Kidney (tissue), 14 donors: ENCODE results near the gene RAB11FIP3. TPM values are rescaled to one million over a fixed set of nuclear protein-coding genes. Genes with fewer than 3 reads are reported as not detected.

ENCODE experiments used
- DNase-seq, 5 donors: peaks; one replicate each; pipeline ENCODE4 v3.0.0-alpha.2; 2013 to 2020
- FAIRE-seq: peaks from 2 replicates; lab custom pipeline; 2012; peaks lifted over from hg19 to GRCh38; lab: Jason Lieb, UNC
- H3K27ac ChIP-seq, 2 donors: one replicate each; pipeline ENCODE4 v1.7.0; 2013; ENCODE audit warnings: low read depth in 2 of 2, low read length in 2 of 2, inconsistent platforms in 1 of 2
- H3K27me3 ChIP-seq: one replicate; pipeline ENCODE4 v1.7.1; 2013; ENCODE audit warnings: low read length, inconsistent platforms; ENCODE audit not compliant: control insufficient read depth, insufficient read depth
- H3K36me3 ChIP-seq, 3 donors: one replicate each; pipeline versions ENCODE4 v1.7.0 to v1.7.1; 2013; ENCODE audit warnings: low read length in 3 of 3, control low read depth in 1 of 3, inconsistent platforms in 1 of 3; ENCODE audit not compliant: insufficient read depth in 3 of 3, control insufficient read depth in 2 of 3
- H3K4me1 ChIP-seq, 3 donors: one replicate each; pipeline versions ENCODE4 v1.7.0 to v1.7.1; 2013; ENCODE audit warnings: low read length in 3 of 3, inconsistent platforms in 1 of 3, low read depth in 1 of 3; ENCODE audit not compliant: control insufficient read depth in 2 of 3, insufficient read depth in 2 of 3
- H3K4me3 ChIP-seq, 3 donors: one replicate each; pipeline versions ENCODE4 v1.7.0 to v1.8.1; 2013; ENCODE audit warnings: low read length in 3 of 3, control low read depth in 1 of 3, inconsistent platforms in 1 of 3
- H3K9ac ChIP-seq, 3 donors: one replicate each; pipeline versions ENCODE4 v1.7.0 to v1.7.1; 2013; ENCODE audit warnings: low read length in 3 of 3, control low read depth in 1 of 3, inconsistent platforms in 1 of 3
- H3K9me3 ChIP-seq, 3 donors: one replicate each; pipeline versions ENCODE4 v1.7.0 to v1.7.1; 2013; ENCODE audit warnings: low read length in 3 of 3, control low read depth in 1 of 3, inconsistent platforms in 1 of 3; ENCODE audit not compliant: control insufficient read depth in 2 of 3, insufficient read depth in 1 of 3
- CTCF ChIP-seq: IDR thresholded peaks from 3 replicates; pipeline ENCODE4 v1.5.1; 2012; ENCODE audit warnings: mild to moderate bottlenecking, moderate library complexity, borderline replicate concordance; ENCODE audit not compliant: insufficient read depth; ENCODE audit errors: extremely low read depth
- intact Hi-C: fragments of 100-400 bp; cut with DNase I; formaldehyde crosslinking; loops from one replicate; pipeline ENCODE4 v1.11.1; 2022
- polyA plus RNA-seq: library from polyadenylated mRNA; stranded (reverse); fragments of 350-450 nt; fragmentation: Illumina TruSeq; extraction: RNeasy Lipid Tissue Mini Kit (QIAGEN cat#74804); gene quantifications from one replicate; pipeline ENCODE4 v1.2.3, GENCODE V29; 2014; ENCODE audit warnings: low read depth, low replicate concordance; ENCODE audit not compliant: insufficient read depth
- total RNA-seq: library from RNA; stranded (reverse); fragmentation: NEBNext Ultra II Directional; extraction: Animal tissue kit (Norgen Biotek cat#: 25700); gene quantifications from one replicate; pipeline ENCODE4 v1.2.1, GENCODE V29; 2021
- donor health status: control.
- donor health status: control.
- donor health status: control.
- donor health status: control.
- donor health status: control.
- donor health status: DM: yes; HTN: yes; CAD: no.
- donor health status: Normal renal cell carcinoma (clear cell type).

Gene RAB11FIP3
- total and polyA plus RNA-seq, 2 donors from 2014 or later, result 84.9 to 162 TPM

- TF ChIP-seq CTCF, result no peak
- Histone ChIP-seq H3K36me3 (no peaks in the 10 kb centered on the region), H3K27ac (peak within 1 kb of the TSS; percentile 75 to 83), H3K9me3 (no peaks in the 10 kb centered on the region), H3K27me3 (peaks cover 3% of the 10 kb centered on the region), H3K9ac (peak within 1 kb of the TSS in 2 of 3 donors; percentile 40 to 41), H3K4me1 (peaks cover 0 to 53% (median 0%) of the 10 kb centered on the region in 3 donors), H3K4me3 (peak within 1 kb of the TSS in 2 of 3 donors; percentile 11 to 45)
- DNase-seq, result peak in 4 of 5 donors; percentile 85 to 93 (median 90)
- intact Hi-C loops, result no loop called here
- no peak for FAIRE-seq
These were observed 141.3 kb downstream of the RAB11FIP3 start, which contains the start of gene NHLRC4 for GRCh38 chr16:566475-567372. NHLRC4 (plus strand) TSS chr16:567005; CDS start chr16:568048, 1,043 bp downstream.

GRCh38 chr16:567373-568256, 142.2 kb downstream of the RAB11FIP3 start:
- intact Hi-C loops, result no loop called here
- no peaks in the 10 kb centered on the region for H3K9me3 ChIP-seq
- peak overlapping the region in 1 of 3 donors; percentile 41 for H3K9ac ChIP-seq
- H3K27me3 ChIP-seq, result no peaks in the 10 kb centered on the region
- H3K4me1 ChIP-seq, result peaks cover 0 to 46% (median 0%) of the 10 kb centered on the region in 3 donors
- DNase-seq (no peak), FAIRE-seq (no peak)
- TF ChIP-seq CTCF, result no peak
- H3K4me3 ChIP-seq, result peak overlapping the region in 1 of 3 donors; percentile 45
- no peak overlapping the region for H3K27ac ChIP-seq
- H3K36me3 ChIP-seq, result no peaks in the 10 kb centered on the region

GRCh38 chr16:568401-569258, 143.2 kb downstream of the RAB11FIP3 start:
- FAIRE-seq (no peak), DNase-seq (no peak)
- H3K9ac ChIP-seq, result peak overlapping the region in 2 of 3 donors; percentile 4 to 58

More at GRCh38 chr16:568401-569258, 143.2 kb downstream of the RAB11FIP3 start:
- Histone ChIP-seq H3K27ac (peak overlapping the region; percentile 63 to 83), H3K9me3 (no peaks in the 10 kb centered on the region), H3K27me3 (no peaks in the 10 kb centered on the region), H3K4me1 (peaks cover 0 to 46% (median 0%) of the 10 kb centered on the region in 3 donors), H3K4me3 (peak overlapping the region; percentile 16 to 73 (median 50)), H3K36me3 (no peaks in the 10 kb centered on the region)
- no peak for TF ChIP-seq CTCF
- intact Hi-C loops, result no loop called here
